HTR-8/SVneo (cell line): ENCODE results near the gene DPH2.

Source experiments
- DNase-seq: peaks from one replicate; pipeline ENCODE4 v3.0.0; 2011; ENCODE audit warnings: low spot score, mixed read lengths; ENCODE audit not compliant: insufficient read length
- FAIRE-seq: peaks from 2 replicates; lab custom pipeline; 2011; peaks lifted over from hg19 to GRCh38; lab: Jason Lieb, UNC

DPH2 gene

GRCh38 chr1:43969746-43970466 lies at the start of gene DPH2:
TSS of gene DPH2 (plus strand) at chr1:43970010. CDS start at chr1:43970176, 166 bp downstream.
- DNase-seq (peak; percentile 98), FAIRE-seq (peak; percentile 87)

- DNase-seq (no peak), FAIRE-seq (no peak)
Measured at GRCh38 chr1:43921022-43921421, 48.8 kb upstream of the DPH2 start.

- DNase-seq (no peak), FAIRE-seq (no peak)
Measured at GRCh38 chr1:43924516-43924915, 45.3 kb upstream of the DPH2 start.

GRCh38 chr1:43925846-43926245 lies 44.0 kb upstream of the DPH2 start:
- DNase-seq, result no peak
- FAIRE-seq, result no peak

- no peak for DNase-seq
- no peak for FAIRE-seq
Measured at GRCh38 chr1:43930168-43930948, 39.5 kb upstream of the DPH2 start.

GRCh38 chr1:43930949-43931275 lies 38.9 kb upstream of the DPH2 start:
- no peak for FAIRE-seq
- no peak for DNase-seq

- DNase-seq (no peak), FAIRE-seq (no peak)
Measured at GRCh38 chr1:43931711-43932660, 37.8 kb upstream of the DPH2 start.

- peak; percentile 58 for FAIRE-seq
- DNase-seq, result no peak
Measured at GRCh38 chr1:43932786-43933385, 36.9 kb upstream of the DPH2 start.

GRCh38 chr1:43933386-43934100 lies 36.3 kb upstream of the DPH2 start, which contains the start of gene ARTN:
TSS of gene ARTN (plus strand) at chr1:43933801. CDS start at chr1:43935657, 1,856 bp downstream.
- FAIRE-seq (no peak), DNase-seq (no peak)

GRCh38 chr1:43934101-43934985 lies 35.5 kb upstream of the DPH2 start:
- FAIRE-seq, result no peak

GRCh38 chr1:43934986-43935324 lies 34.9 kb upstream of the DPH2 start:
- DNase-seq (no peak), FAIRE-seq (no peak)

More at GRCh38 chr1:43934101-43934985, 35.5 kb upstream of the DPH2 start:
- peak; percentile 73 for DNase-seq

- FAIRE-seq (no peak), DNase-seq (no peak)
Measured at GRCh38 chr1:43935711-43936427, 33.9 kb upstream of the DPH2 start.

GRCh38 chr1:43936431-43937151 lies 33.2 kb upstream of the DPH2 start:
- FAIRE-seq (no peak), DNase-seq (no peak)

GRCh38 chr1:43937179-43937865 lies 32.5 kb upstream of the DPH2 start:
- DNase-seq, result no peak
- FAIRE-seq, result no peak

GRCh38 chr1:43938383-43938782 lies 31.4 kb upstream of the DPH2 start:
- no peak for DNase-seq
- FAIRE-seq, result no peak

- no peak for DNase-seq
- FAIRE-seq, result no peak
Measured at GRCh38 chr1:43938892-43939587, 30.8 kb upstream of the DPH2 start.
